HG03460 (cell line): ENCODE data around the gene ITLN1.

Experiments used
- ATAC-seq: cut with Tn5 transposase; IDR thresholded peaks from one replicate; pipeline ENCODE4 v1.9.1; 2021; ENCODE audit not compliant: unreplicated experiment

The ITLN1 gene

GRCh38 chr1:160826546-160826945 lies 58.4 kb downstream of the ITLN1 start:
- no peak for ATAC-seq
